Choroid plexus epithelial cell (primary cell): Measurements from ENCODE around the gene MIER1.

ENCODE experiments used
- DNase-seq: peaks from one replicate; pipeline ENCODE4 v3.0.0-alpha.2; 2010; ENCODE audit warnings: low read depth
- H3K4me3 ChIP-seq: 2 replicates; pipeline ENCODE4 v1.5.1; 2011; ENCODE audit warnings: low read depth, mild to moderate bottlenecking, control low read depth, low read length, moderate library complexity
- CTCF ChIP-seq: conservative IDR thresholded peaks from 2 replicates; pipeline ENCODE4 v1.5.1; 2011; ENCODE audit warnings: low read depth, mild to moderate bottlenecking, control low read depth, inconsistent platforms, low read length, moderate library complexity

Gene MIER1

GRCh38 chr1:67020765-67021164 is 96.0 kb downstream of the MIER1 start:
- TF ChIP-seq CTCF, result no peak
- no peak overlapping the region for H3K4me3 ChIP-seq
- DNase-seq, result no peak

- TF ChIP-seq CTCF, result no peak
- DNase-seq, result no peak
- no peak overlapping the region for H3K4me3 ChIP-seq
These were observed 104.7 kb downstream of the MIER1 start for GRCh38 chr1:67029472-67029871.

- TF ChIP-seq CTCF, result no peak
- DNase-seq, result peak; percentile 15
- no peak overlapping the region for H3K4me3 ChIP-seq
These were observed 106.5 kb downstream of the MIER1 start for GRCh38 chr1:67031121-67031858.

- TF ChIP-seq CTCF, result no peak
- DNase-seq, result no peak
These were observed 107.1 kb downstream of the MIER1 start for GRCh38 chr1:67031859-67032247.

More at GRCh38 chr1:67031859-67032247, 107.1 kb downstream of the MIER1 start:
- H3K4me3 ChIP-seq, result no peak overlapping the region
